NCI-H748 (cell line): ENCODE data around the gene CAMTA1.
A peak's percentile ranks its signal among the peaks of the same experiment; 100 is the strongest.

ENCODE experiments used
- DNase-seq: peaks from one replicate; lab custom pipeline; 2025; ENCODE audit not compliant: unreplicated experiment; lab: John Stamatoyannopoulos, UW

CAMTA1 gene

DNA sequence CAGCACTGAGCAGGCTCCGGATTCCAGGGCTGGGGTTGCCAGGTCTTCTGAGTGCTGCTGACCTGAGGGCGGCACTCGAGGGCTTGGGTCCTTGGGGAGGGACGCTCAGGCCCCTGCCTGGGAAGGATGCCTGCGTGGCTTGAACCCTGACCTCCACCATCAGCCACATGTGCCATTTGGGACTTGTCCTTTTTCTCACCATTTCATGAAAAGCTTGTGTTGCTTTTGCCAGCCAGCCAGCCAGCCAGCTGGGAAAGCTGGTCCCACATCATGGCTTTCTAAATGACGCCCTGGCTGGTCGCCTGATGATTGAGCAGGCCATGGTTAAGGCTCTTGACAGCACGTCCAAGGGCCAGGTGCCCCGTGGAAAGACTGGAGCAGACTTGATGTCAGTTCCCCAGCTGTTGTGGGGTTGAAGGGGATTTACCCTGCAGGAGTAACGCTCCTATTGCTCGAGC is 168.7 kb downstream of the CAMTA1 start:
- no peak for DNase-seq

DNA sequence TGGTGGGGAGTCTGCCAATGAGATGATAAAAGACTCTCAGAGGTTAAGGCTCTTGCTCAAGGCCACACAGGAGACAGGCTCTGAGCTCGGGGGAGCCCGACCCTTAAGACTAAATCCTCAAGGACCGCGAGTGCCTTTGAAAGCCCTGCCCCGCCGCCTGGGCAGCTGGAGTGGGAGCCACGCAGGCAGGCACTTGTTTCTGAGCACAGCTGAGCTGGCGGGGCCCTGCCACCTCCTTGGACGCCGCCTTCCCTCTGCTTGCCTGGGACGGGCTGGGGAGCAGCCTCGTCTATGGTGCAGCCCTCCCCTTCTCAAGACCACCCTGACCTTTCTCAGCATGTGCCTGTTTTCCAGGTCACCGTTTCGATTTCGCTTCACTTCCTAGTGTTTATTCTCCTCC is 169.3 kb downstream of the CAMTA1 start:
- peak; percentile 23 for DNase-seq

DNA sequence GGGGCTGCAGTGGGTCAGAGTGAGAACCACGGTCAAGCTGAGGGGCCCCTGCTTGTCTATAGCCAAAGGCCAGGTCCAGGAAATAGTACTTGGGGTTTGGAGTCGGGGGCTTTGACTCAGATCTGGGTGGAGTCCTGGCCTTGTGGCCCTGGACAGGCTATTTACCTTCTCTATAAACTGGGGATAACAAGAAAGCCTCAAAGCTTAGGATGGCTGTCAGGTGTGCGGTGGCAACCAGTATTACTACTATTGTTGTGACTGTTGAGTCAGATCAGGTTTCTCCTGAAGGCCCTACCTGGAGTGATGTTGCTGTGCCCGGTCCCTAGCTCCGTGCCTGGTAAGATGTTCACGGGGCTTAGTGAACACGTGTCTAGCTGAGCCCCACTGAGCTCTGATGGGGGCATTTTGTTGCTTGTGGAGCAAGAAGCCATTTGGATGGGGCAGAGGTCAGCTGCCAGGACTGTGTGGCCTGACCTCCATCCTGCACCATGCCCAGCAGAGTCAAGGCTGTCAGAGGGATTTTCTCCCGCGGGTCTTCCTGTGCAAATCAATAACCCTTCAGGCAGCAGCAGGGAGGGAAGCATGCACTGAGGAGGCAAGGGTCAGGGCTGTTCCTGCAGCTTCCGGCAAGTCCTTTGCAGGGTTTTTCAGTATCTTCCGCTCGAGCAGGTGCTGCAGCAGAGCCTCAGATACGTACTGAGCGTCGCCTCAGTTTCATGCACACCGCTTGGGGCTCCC is 170.3 kb downstream of the CAMTA1 start:
- DNase-seq: peak; percentile 81

DNA sequence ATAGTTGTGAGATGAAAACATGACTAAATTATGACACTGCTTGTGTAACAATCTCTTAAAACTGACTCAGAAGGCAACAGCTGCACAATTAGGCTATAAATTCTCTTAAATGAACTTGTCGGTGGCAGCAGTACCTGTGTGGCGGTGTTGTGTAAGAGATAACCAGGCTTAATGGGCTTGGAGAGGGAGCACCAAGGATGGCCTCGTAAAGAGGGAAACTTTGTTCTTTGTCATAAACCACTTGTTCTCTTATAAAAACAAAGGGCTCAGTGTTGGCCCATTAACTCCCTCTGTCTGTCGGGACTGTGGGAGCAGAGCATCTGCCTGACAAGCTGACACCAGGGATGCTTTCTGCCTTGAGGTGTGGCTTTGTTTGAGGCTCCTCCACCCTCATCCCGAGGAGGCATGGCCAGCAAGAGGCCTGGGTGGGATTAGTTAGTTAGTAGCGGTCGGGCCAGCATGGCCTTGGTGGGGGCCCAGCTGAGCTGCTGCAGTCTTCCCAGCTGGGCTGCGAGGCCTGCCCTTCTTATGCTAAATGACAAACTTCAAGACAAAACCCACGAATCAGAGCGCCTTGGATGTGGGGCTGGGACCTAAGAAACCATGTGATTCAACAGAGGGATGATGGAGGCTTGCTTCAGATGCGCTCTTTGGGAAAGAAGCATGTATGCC is 171.4 kb downstream of the CAMTA1 start:
- peak; percentile 84 for DNase-seq

DNA sequence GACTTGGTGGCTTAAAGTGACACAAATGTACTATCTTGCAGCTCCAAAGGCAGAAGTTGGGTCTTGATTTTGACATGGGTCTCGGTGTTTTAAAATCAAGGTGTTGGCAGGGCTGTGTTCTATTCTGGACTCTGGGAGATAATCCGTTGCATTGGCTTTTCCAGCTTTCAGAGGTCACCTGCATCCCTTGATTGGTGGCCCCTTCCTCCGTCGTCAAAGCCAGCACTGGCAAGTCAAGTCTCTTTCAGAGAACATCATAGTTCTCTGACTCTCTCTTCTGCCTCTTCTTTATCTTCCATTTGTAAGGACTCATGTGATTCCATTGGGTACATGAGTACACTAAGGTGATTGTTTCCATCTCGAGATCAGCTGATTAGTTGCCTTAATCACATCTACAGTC is 172.1 kb downstream of the CAMTA1 start:
- no peak for DNase-seq

DNA sequence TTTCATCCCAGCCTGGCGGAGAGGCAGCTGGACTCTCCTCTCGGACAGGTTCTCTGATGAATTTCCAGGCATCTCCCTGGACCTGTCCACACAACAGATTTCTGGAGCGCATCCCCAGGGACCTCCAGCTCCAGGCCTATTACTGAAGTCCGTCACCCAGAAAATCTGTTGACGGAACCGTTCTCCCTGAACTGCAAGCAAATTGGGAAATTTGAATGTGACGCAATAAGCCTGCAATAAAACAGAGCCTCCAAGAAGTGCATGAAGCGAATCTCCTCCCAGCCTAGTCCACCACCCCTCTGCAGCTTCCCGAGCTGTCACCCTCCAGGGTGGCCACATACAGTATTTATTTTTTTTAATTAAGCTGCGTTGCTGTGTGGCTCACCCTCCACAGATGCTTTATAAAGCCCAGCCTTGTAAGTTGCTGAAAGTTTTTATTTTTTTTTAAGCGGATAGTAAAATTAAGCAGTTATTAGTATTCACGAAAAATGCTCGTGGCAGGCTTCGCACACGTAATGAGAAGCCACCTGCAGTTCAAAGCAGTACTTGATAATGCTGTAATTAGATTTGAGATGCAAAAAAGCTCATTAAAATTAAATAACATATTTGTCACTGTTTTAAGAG is 173.3 kb downstream of the CAMTA1 start:
- DNase-seq: no peak

DNA sequence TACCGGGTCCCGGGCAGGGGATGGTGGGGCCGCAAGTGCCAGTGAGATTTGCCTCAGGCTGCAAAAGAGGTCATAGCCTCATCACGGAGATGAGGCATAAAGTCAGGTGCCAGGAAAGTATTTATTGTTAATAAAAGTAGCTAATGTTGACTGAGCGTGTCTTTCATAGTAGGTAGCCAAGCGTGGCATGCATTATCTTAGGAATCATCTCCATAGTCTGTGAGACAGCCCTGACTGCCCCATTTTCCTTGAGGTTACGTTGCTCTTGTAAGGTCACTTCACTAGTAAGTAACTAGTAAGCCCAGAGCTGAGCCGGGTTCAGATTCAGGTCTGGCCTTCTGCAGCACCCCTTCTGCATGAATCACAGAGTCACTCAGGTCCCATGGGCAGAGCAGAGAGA is 174.2 kb downstream of the CAMTA1 start:
- no peak for DNase-seq

DNA sequence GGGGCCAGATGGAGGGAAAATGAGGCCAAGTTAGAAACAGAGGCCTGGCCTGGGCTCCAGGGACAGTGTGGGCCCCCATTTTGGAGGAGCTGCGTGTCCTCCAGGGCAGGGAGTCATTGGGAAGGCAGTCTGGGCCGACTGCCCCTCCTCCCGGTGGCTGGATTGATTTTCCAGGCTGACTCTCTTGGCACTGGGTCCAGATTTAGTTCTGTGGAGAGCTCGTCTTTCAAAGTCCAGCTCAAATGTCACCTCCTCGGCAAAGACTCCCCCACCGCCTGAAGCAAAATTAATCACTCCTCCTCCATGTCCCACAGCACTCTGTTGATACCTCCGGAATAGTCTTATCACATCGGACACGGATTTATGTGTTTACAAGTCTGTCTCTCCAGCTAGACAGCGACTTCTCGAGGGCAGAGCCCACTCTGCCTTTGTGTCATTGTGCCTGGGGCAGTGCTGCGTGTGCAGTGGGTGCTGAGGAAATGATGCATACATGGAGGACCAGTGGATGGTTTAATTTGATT is 175.1 kb downstream of the CAMTA1 start:
- DNase-seq: no peak

DNA sequence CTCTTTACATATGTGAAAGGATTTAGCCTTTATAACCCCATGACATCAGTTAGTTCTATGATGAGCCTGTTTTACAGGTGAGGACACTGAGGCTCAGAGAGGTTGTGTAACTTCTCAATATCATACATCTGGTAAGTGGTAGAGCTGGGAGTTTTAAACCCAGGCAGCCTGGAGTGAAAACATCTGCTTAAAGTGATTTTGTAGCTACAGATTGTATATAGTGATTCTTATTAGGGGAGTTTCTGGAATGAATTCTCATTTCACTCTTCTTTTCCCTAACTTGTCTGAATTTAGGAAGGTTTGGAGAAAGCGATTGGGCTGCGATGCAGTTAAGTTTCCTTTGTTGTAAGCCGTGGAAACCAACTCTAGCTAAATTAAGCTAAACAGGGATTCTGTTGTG is 175.6 kb downstream of the CAMTA1 start:
- DNase-seq: no peak

DNA sequence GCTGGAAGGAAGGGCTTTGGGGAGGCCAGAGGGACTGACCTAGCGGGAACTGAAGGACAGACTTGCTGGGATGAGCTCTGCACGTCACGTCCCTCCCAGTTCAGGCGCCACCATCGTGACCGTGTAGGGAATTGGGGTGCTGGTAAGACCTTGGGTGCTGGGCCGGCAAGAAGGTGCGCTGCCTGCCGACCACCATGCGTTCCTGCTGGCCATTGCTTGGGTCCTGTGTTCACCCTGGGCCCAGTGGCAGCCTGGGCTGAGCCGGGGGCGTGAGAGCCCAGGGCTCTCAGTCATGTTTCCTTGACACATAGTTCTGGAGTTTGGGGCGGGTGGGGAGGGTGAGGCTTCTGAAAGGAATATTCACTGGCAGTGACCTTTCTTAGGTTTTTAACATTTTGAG is 176.0 kb downstream of the CAMTA1 start:
- no peak for DNase-seq

DNA sequence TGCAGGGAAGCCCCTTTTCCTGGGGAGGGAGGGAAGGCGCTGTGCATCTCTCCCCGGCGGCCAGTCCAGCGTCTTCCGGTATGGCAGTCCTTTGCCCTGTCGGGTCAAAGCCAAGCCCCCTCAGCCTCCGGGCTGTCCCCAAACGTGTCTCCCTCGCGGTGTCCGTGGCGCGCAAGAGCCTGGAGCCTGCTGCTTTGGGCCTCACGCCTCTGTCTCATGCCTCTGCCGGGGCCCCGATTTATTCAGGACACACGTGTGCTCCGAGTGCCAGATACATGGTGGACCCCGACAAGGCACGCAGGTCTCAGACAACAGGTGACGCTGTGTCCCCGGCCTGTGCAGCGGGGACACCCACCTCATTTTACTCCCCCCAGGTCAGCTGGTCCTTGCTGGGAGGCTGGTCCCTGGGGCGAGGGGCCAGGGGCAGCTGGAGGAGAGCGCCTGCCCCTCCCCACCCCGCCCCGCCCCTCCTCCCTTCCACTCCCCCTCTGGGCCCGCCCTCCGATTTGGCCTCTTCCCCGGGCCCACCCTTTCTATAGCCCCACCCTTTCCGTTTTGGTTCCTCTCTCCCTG is 176.7 kb downstream of the CAMTA1 start:
- no peak for DNase-seq

DNA sequence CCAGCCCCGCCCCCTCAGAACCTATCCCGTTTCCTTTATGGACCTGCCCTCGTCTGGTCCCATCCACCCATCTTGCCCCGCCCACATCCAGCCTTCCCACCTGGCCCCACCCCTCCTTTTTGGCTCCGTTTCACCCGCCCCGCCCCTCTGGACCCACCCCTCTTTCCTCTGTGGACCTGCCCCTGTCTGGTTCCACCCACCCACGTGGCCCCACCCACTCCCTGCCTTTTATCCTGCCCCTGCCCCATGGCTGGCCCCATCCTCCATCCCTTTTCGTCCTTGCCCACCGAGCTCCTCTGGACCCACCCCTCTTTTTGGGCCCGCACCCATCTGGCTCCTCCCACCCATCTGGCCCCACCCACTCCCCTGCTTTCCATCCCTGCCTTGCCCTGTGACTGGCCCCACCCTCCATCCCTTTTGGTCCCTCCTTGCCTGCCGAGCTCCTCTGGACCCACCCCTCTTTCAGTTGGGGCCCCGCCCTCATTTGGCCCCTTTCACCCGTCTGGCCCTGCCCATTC is 177.3 kb downstream of the CAMTA1 start:
- peak; percentile 87 for DNase-seq

DNA sequence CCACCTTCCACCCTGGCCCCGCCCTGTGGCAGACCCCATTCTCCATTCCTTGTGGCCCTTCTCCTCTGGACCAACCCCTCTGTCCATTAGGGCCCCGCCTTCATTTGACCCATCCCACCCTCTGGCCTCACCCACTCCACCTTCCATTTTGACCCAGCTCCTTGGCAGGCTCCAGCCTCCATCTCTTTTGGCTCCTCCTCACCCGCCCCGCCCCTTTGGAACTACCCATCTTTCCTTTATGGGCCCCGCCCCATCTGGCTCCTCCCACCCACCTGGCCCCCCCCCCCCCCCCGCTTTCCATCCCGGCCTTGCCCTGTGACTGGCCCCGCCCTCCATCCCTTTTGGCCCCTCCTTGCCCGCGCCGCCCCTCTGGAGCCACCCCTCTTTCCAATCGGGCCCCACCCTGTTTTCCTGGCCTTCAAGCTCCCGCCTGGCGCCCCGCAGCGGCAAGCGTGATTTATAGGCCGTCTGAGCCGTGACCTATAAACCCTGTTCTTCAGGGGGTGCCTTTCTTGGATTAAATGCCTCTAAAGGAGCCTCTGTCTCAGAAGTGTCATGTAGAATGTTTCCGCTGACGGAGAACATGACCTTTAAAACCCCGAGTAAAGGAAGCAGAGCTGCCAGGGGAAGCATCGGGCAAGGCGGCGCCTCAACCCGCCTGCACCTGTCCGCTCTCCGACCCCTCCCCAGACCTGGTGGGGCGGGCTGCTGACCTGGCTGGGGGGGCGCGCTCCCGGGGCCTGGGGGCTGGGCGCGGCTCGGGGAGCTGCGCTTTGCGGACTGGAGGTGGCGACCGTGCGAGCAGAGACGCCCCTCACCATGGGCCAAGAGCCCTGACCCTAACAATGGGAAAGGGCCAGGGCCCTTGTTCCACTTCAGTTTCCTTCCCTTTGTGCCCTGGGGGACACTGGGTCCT is 178.0 kb downstream of the CAMTA1 start:
- DNase-seq: no peak

DNA sequence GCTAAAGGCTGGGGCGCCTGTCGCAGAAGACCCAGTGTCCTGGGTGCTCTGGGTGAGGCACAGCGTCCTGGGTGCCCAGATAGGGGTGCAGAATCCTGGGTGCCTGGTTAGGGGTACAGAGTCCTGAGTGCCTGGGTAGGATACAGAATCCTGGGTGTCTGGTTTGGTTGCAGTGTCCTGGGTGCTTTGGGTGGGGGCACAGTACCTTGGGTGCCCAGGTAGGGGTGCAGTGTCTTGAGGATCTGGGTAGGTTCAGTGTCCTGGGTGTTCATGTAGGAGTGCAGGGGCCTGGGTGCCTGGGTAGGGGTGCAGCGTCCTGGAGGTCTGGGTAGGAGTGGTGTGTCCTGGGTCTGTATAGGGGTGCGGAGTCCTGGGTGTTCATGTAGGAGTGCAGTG is 178.7 kb downstream of the CAMTA1 start:
- DNase-seq: no peak

DNA sequence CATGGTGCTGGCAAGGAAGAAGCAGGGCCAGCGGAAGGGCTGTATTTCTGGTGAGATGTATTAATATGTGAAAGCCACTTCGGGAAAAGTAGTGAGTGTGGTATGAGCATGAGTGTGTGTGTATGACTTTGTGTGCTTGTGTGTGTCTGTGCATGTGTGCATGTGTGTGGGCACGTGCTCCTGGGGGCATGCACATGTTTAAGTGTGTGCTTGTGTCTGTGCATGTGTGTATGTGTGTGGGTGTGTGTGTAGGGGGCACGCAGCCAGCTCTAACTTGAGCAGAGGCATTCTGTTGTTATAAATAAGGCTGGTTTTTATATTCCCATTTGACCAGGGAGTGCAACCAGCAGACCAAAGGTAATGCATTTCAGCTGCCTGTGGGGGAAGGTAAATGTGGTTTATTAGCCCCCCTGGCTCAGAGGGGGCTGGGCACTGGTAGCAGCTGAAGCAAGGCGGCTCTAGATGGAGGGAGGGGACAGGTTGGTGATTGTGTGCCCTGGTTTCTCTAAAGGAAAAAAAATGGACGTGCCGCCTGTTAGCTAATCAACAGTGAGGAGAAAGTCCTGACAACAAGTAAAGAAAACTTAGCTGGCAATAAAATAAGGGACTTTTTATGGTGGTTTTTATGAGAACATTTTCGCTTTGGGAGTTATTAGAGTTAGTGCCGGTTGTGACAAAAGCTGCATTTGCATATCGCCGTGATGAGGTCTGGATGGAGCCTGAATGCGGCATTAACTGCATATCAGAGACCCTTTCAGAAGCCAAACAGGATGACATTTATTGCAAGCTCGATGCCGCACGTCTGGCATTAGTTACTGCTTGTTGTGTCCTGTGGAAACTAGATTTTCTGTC is 180.1 kb downstream of the CAMTA1 start:
- DNase-seq: no peak

DNA sequence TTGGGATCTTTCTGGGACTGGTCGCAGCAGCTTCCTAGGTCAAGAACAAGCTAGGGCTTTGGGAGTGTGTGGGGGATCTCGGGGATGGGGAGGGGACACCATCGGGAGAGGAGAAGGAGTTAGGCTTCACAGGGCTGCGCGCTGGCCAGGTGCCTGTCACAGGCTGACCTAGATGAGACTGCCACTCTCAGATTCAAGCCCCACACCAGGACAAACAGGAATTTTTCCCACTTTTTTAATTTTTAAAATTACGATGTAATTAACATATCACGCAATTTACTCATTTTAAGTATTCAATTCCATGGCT is 180.6 kb downstream of the CAMTA1 start:
- no peak for DNase-seq

DNA sequence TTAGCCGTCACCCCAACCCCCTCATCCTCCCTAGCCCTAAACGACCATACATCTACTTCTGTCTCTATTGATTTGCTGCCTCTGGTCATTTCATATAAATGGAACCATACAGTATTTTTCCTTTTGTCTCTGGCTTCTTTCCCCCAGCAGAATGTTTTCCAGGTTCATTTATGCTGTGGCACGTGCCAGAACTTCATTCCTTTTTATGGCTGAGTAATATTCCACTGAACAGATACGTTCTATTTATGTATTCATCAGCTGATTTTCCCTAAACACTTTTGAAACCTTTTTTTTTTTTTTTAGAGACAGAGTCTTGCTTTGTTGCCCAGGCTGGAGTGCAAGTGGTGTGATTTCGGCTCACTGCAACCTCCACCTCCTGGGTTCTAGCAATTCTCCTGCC is 181.1 kb downstream of the CAMTA1 start:
- no peak for DNase-seq

DNA sequence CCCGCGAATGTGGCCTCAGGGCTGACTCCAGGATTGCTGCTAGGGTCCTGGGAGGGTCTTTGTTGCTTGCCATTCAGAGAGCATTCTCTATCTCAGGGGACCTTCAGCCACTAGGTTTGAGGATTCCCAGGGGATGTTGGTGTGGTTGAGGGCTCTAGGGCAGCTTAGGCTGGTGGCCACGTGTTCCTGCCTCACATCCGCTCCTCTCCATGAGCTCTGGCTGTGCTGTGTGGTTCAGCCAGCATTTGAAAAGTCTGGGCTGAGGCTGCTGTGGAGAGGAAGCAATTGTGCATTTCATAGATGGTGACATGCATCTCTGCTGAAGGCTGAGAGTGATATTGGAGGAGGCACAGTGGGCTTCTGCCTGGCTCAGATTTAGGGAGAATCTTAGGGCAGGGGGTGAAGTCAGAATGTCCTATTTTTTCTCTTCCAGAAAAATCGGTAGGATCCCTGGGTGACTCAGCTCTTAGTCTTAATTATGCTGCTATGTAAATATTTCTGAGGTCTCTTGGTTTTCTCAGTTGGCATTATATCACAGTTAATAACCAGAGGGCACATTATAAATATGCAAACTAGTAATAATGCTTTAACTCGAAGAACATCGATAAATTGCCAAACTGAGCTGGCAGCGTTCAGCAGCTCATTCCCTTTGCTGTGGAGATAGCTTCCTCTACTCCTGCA is 182.3 kb downstream of the CAMTA1 start:
- no peak for DNase-seq

DNA sequence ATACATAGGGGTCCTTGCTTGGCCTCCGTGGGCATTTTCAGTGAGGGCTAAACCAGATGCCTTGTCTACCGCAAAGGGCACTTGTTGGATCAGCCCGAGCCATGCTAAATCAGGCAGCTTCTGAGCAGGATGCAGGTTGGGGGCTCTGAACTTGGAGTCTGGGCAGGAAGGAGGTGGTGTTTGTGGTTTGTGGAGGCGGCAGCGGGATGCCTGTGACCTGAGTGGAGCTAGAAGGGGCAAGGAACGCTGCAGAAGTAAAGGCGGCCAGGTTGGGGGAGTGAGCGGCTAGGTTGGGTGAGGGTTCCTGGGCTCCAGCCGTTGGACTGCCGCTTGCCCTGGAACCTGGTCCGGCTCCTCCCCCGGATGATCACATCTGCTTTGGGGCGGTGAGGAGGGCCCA is 183.9 kb downstream of the CAMTA1 start:
- DNase-seq: no peak
